K562 (cell line): ENCODE results near the gene PPP1R12C. TPM values are rescaled to one million over a fixed set of nuclear protein-coding genes. Genes with fewer than 3 reads are reported as not detected.

Experiments used
- ATAC-seq: fragments of 200-7000 bp; cut with Tn5 transposase; 3 replicates; pipeline ENCODE4 v1.9.1; 2020; ENCODE audit warnings: moderate library complexity
- BruUV-seq: library from RNA; stranded (reverse); fragments of 400-500 nt; replicated peaks from 2 replicates; lab custom pipeline; 2021; lab: Mats Ljungman, UMichigan
- CTCF ChIA-PET: fragments of 300-600 bp; formaldehyde crosslinking; extraction: SDS; loops from one replicate; lab custom pipeline; 2021; ENCODE audit warnings: low intra/inter-chr PET ratio; lab: Yijun Ruan, JAX
- POLR2A ChIA-PET: fragments of 300-600, 350-650 bp; sonication (Branson Sonifier 250); formaldehyde crosslinking; extraction: SDS; loops from one replicate; lab custom pipeline; 2021; ENCODE audit warnings: antibody characterized with exemption, inconsistent platforms; lab: Yijun Ruan, JAX
- DNase-seq, 4 experiments: peaks; one replicate each; pipeline versions ENCODE4 v3.0.0 to v3.0.0-alpha.2; 2011 to 2018; ENCODE audit warnings: low spot score in 3 of 4, mixed read lengths in 3 of 4; ENCODE audit errors: extremely low read depth in 1 of 4
- FAIRE-seq: peaks from 2 replicates; lab custom pipeline; 2011; peaks lifted over from hg19 to GRCh38; lab: Jason Lieb, UNC
- H2AFZ ChIP-seq: 2 replicates; pipeline ENCODE4 v1.6.0; 2011; ENCODE audit warnings: low read depth, low read length, control low read depth, inconsistent platforms
- H3K27ac ChIP-seq: fragments of 200-600 bp; 3 replicates; pipeline ENCODE4 v1.8.0; 2011; ENCODE audit warnings: low read depth, mild to moderate bottlenecking, control low read depth, inconsistent platforms, low read length, moderate library complexity, mixed read lengths; ENCODE audit errors: extremely low read depth
- H3K27me3 ChIP-seq, 2 experiments: fragments of 300-600 bp in 1 of 2; 2 replicates in 1 of 2; 3 replicates in 1 of 2; pipeline versions ENCODE4 v1.6.0 to v1.8.0; 2011; ENCODE audit warnings: inconsistent platforms in 2 of 2, low read length in 2 of 2, mild to moderate bottlenecking in 1 of 2, mixed read lengths in 1 of 2, moderate library complexity in 1 of 2; ENCODE audit not compliant: control insufficient read depth in 2 of 2, insufficient read depth in 2 of 2
- H3K36me3 ChIP-seq: fragments of 300-600 bp; 3 replicates; pipeline ENCODE4 v1.8.0; 2011; ENCODE audit warnings: mild to moderate bottlenecking, low read length, inconsistent platforms; ENCODE audit not compliant: control insufficient read depth, insufficient read depth
- H3K4me1 ChIP-seq, 2 experiments: fragments of 200-600 bp in 1 of 2; replicated peaks in 1 of 2; 2 replicates in 1 of 2; 3 replicates in 1 of 2; pipeline versions ENCODE4 v1.5.1 to v1.8.0; 2011; ENCODE audit warnings: inconsistent platforms in 2 of 2, low read length in 2 of 2, mild to moderate bottlenecking in 1 of 2, mixed read lengths in 1 of 2, moderate library complexity in 1 of 2; ENCODE audit not compliant: control insufficient read depth in 2 of 2, insufficient read depth in 2 of 2
- H3K4me2 ChIP-seq: 2 replicates; pipeline ENCODE4 v1.6.1; 2011; ENCODE audit warnings: low read length, control low read depth, inconsistent platforms, mixed read lengths; ENCODE audit not compliant: insufficient read depth
- H3K4me3 ChIP-seq: fragments of 200-600 bp; sonication (generic), shearing (Covaris generic); 2 replicates; pipeline ENCODE4 v1.5.1; 2016; ENCODE audit warnings: control low read depth, inconsistent platforms
- H3K79me2 ChIP-seq: fragments of 200-600 bp; 3 replicates; pipeline ENCODE4 v1.8.0; 2011; ENCODE audit warnings: low read length, inconsistent platforms; ENCODE audit not compliant: control insufficient read depth, insufficient read depth
- H3K9ac ChIP-seq, 2 experiments: 2 replicates each; pipeline versions ENCODE4 v1.6.0 to v1.6.1; 2011; ENCODE audit warnings: low read depth in 2 of 2, low read length in 2 of 2, control low read depth in 1 of 2, inconsistent platforms in 1 of 2, mild to moderate bottlenecking in 1 of 2, mixed read lengths in 1 of 2; ENCODE audit not compliant: insufficient read depth in 1 of 2
- H3K9me1 ChIP-seq: one replicate; pipeline ENCODE4 v1.6.0; 2011; ENCODE audit warnings: inconsistent platforms, mild to moderate bottlenecking, low read length, moderate library complexity; ENCODE audit not compliant: control insufficient read depth, insufficient read depth
- H3K9me3 ChIP-seq: replicated peaks from 2 replicates; pipeline ENCODE4 v1.5.1; 2011; ENCODE audit warnings: low read depth, low read length, inconsistent platforms; ENCODE audit not compliant: control insufficient read depth, insufficient read depth
- H4K20me1 ChIP-seq: replicated peaks from 2 replicates; pipeline ENCODE4 v1.6.1; 2011; ENCODE audit warnings: low read length, inconsistent platforms, mixed read lengths; ENCODE audit not compliant: control insufficient read depth, insufficient read depth
- EGR1 ChIP-seq: fragments of 450-650 bp; conservative IDR thresholded peaks from 2 replicates; pipeline ENCODE4 v1.6.1; 2017; ENCODE audit warnings: mild to moderate bottlenecking
- ELF4 ChIP-seq: fragments of 450-650 bp; formaldehyde crosslinking; IDR thresholded peaks from 2 replicates; pipeline ENCODE4 v1.4.0; 2022; ENCODE audit warnings: missing genetic modification characterization
- ETV6 ChIP-seq, 3 experiments: fragments of 150-350 bp in 1 of 3; sonication (generic) in 1 of 3; formaldehyde crosslinking in 1 of 3; IDR thresholded peaks; 2 replicates each; pipeline versions ENCODE4 v1.6.1 to v1.8.0; 2014 to 2022; ENCODE audit warnings: borderline replicate concordance in 2 of 3, low read depth in 2 of 3, antibody characterized with exemption in 1 of 3, low read length in 1 of 3, mild to moderate bottlenecking in 1 of 3, missing genetic modification reagents in 1 of 3
- FOS ChIP-seq: IDR thresholded peaks from 3 replicates; pipeline ENCODE4 v1.6.1; 2011; ENCODE audit not compliant: insufficient read length; ENCODE audit errors: extremely low read depth
- FOXM1 ChIP-seq, 2 experiments: fragments of 450-650 bp in 1 of 2; sonication (generic) in 1 of 2; formaldehyde crosslinking in 1 of 2; IDR thresholded peaks; 2 replicates each; pipeline versions ENCODE4 v1.6.1 to v1.9.0; 2017 to 2022; ENCODE audit warnings: low read depth in 2 of 2, mild to moderate bottlenecking in 2 of 2, missing genetic modification reagents in 1 of 2, moderate library complexity in 1 of 2
- NFXL1 ChIP-seq: fragments of 450-650 bp; formaldehyde crosslinking; IDR thresholded peaks from 2 replicates; pipeline ENCODE4 v1.4.0; 2021; ENCODE audit warnings: mild to moderate bottlenecking
- OTX1 ChIP-seq: fragments of 450-650 bp; formaldehyde crosslinking; IDR thresholded peaks from 2 replicates; pipeline ENCODE4 v1.4.0; 2022; ENCODE audit warnings: mild to moderate bottlenecking
- PCBP1 ChIP-seq: fragments of 200-400 bp; formaldehyde crosslinking; IDR thresholded peaks from 2 replicates; pipeline ENCODE4 v1.6.1; 2018; ENCODE audit warnings: mild to moderate bottlenecking, low read depth, low read length; ENCODE audit not compliant: poor library complexity, severe bottlenecking
- POLR2A ChIP-seq: fragments of 450-650 bp; conservative IDR thresholded peaks from 2 replicates; pipeline ENCODE4 v1.6.1; 2016
- POLR2AphosphoS2 ChIP-seq: IDR thresholded peaks from 2 replicates; pipeline ENCODE4 v1.6.1; 2012; ENCODE audit warnings: low read length, improper control_type of control experiment
- SUPT5H ChIP-seq: fragments of 450-650 bp; IDR thresholded peaks from 2 replicates; pipeline ENCODE4 v1.6.1; 2016
- XRCC3 ChIP-seq: fragments of 450-650 bp; IDR thresholded peaks from 2 replicates; pipeline ENCODE4 v1.6.1; 2017; ENCODE audit warnings: mild to moderate bottlenecking, moderate library complexity
- XRCC5 ChIP-seq: fragments of 200-400 bp; formaldehyde crosslinking; IDR thresholded peaks from 2 replicates; pipeline ENCODE4 v1.6.1; 2017; ENCODE audit warnings: low read depth, mild to moderate bottlenecking, low read length
- ZNF586 ChIP-seq: fragments of 450-650 bp; formaldehyde crosslinking; conservative IDR thresholded peaks from 2 replicates; pipeline ENCODE4 v1.4.0; 2020; ENCODE audit warnings: mild to moderate bottlenecking, moderate library complexity
- WGBS: fragments of 100-300 bp; shearing (Covaris generic); methylation state at CpG from one replicate; pipeline ENCODE4 v1.1.6; 2016; ENCODE audit warnings: low coverage, mixed read lengths; ENCODE audit not compliant: insufficient coverage; ENCODE audit errors: missing lambda C conversion rate; 5-methylcytosine and 5-hydroxymethylcytosine counted together
- in situ Hi-C: fragments of 300-500 bp; cut with MboI; formaldehyde crosslinking; loops from 4 replicates; pipeline ENCODE4 v1.15.0; 2018; ENCODE audit warnings: inconsistent platforms, mixed read lengths
- intact Hi-C: fragments of 100-400 bp; cut with micrococcal nuclease; formaldehyde crosslinking; loops from 2 replicates; pipeline ENCODE4 v1.14.2; 2022
- polyA plus RNA-seq, 8 experiments: library from polyadenylated mRNA; depleted of rRNA in 4 of 8; stranded (reverse) in 5 of 8; unstranded in 3 of 8; fragments of >200 nt; fragmentation: Nextera tagmentation in 2 of 8; fragmentation: Illumina TruSeq in 1 of 8; extraction: Ambion mirVana in 2 of 8; extraction: Trizol in 1 of 8; gene quantifications; 2 replicates each; pipeline versions ENCODE4 v1.2.1 to v1.2.3, GENCODE V29; 2011 to 2014; ENCODE audit warnings: inconsistent platforms in 1 of 8, missing spikeins in 1 of 8
- total RNA-seq, 7 experiments: library from RNA; depleted of rRNA in 6 of 7; stranded (reverse); fragments of >200 nt in 6 of 7; fragmentation: Illumina TruSeq in 2 of 7; extraction: Trizol in 2 of 7; gene quantifications; 2 replicates each; pipeline versions ENCODE4 v1.2.1 to v1.2.3, GENCODE V29; 2011 to 2021; ENCODE audit warnings: low replicate concordance in 1 of 7
- TF ChIP-seq, protein P1 (sequence below): sonication (generic); formaldehyde crosslinking; IDR thresholded peaks from 2 replicates; pipeline ENCODE4 v1.8.1; 2023; ENCODE audit warnings: mild to moderate bottlenecking, missing genetic modification reagents

Gene PPP1R12C
- total and polyA plus RNA-seq, 9 of the 15 experiments (the other 6 are each of a cell fraction or from before 2014, with no cell fraction given) = 1.8 to 136 (median 33.7) TPM

DNA sequence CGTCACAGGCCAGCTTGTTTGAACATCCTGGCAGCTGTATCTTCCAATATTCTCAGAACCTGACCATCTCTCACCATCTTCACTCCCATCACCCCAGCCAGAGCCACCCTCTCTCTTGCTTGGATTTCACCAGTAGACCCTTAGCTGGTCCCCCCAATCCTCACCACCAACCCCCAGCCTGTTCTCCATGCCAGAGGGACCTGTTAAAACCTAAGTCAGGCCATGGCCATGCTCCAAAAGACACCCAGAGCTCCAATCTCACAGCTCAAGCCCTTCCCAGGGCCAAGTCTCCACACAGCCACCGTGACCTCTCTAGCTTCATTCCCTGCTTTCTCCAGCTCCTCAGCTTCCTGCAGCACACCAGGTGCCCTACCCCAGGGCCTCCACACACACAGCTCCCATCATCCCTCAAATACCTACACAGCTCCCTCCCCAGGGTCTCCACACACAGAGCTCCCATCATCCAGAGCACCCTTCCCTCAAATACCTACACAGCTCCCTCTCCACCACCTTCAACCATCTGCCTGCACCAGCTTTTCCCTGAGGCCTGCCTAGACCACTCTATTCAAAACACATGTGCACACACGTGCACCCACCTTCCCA is 28.0 kb downstream of the PPP1R12C start:
- intact Hi-C loops = loop anchor here (10.0 kb wide), 1 partner anchor 325 kb away; no protein-coding TSS in a partner anchor
- DNase-seq (no peak), FAIRE-seq (no peak), ATAC-seq (no peak)
- H4K20me1 ChIP-seq = peaks cover 4% of the 10 kb centered on the region; the same call in 1 of the 2 replicates
- no peak overlapping the region for H3K27ac ChIP-seq
- H3K36me3 ChIP-seq = peaks cover 53% of the 10 kb centered on the region; the same call in 2 of the 3 replicates
- in situ Hi-C loops = no loop called here
- BruUV-seq = no TSS peak
- ChIA-PET POLR2A (interaction anchor here (0.6 to 2.0 kb wide), 4 partner anchors 9 to 328 kb away, joined by 3 to 5 read pairs (median 4); no protein-coding TSS in a partner anchor), CTCF (no interaction called here)
- H3K4me1 ChIP-seq = peaks cover 0 to 54% of the 10 kb centered on the region in 2 experiments; a peak in 3 of 5 replicates
- TF ChIP-seq POLR2AphosphoS2 (peak; percentile 33; the same call in 1 of the 2 replicates), ZNF586 (no peak), ETV6 (IDR thresholded peaks at IDR 0.05; ENCODE audit: borderline replicate concordance in 1 of 2, low read depth in 2 of 2, low read length in 1 of 2) (no peak), ETV6 (CRISPR knock-in tag; IDR thresholded peaks at IDR 0.05; ENCODE audit: borderline replicate concordance) (no peak), XRCC5 (no peak), PCBP1 (no peak), ELF4 (CRISPR knock-in tag) (no peak), OTX1 (CRISPR knock-in tag) (0 out of 2 replicates have a peak, but pooled peaks have one; percentile 35), NFXL1 (CRISPR knock-in tag) (no peak), EGR1 (no peak), POLR2A (peak; percentile 63), SUPT5H (peak; percentile 63), FOS (no peak), XRCC3 (no peak), FOXM1 (IDR thresholded peaks at IDR 0.05; ENCODE audit: low read depth) (no peak), FOXM1 (CRISPR knock-in tag; IDR thresholded peaks at IDR 0.05; ENCODE audit: low read depth) (no peak)
- TF ChIP-seq, protein P1, sequence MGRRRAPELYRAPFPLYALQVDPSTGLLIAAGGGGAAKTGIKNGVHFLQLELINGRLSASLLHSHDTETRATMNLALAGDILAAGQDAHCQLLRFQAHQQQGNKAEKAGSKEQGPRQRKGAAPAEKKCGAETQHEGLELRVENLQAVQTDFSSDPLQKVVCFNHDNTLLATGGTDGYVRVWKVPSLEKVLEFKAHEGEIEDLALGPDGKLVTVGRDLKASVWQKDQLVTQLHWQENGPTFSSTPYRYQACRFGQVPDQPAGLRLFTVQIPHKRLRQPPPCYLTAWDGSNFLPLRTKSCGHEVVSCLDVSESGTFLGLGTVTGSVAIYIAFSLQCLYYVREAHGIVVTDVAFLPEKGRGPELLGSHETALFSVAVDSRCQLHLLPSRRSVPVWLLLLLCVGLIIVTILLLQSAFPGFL (CRISPR knock-in tag) = no peak
- 58% methylated on average over 2 of the region's 3 CpGs for WGBS
- no peak overlapping the region for H3K4me3 ChIP-seq
- no peak overlapping the region for H3K4me2 ChIP-seq
- no peaks in the 10 kb centered on the region for H3K9me3 ChIP-seq
- no peaks in the 10 kb centered on the region for H3K9me1 ChIP-seq
- H3K27me3 ChIP-seq = no peaks in the 10 kb centered on the region
- H2AFZ ChIP-seq = no peak overlapping the region
- H3K9ac ChIP-seq = peak overlapping the region in 1 of 2 experiments; percentile 40; a peak in 1 of 4 replicates
- H3K79me2 ChIP-seq = no peaks in the 10 kb centered on the region
